Femur (tissue), 1 donor: ENCODE measurements around the gene NRF1.
"Not testable (repeated sequence)": the region's sequence is repeated elsewhere in the genome, so short reads cannot be mapped to it uniquely, and the experiment has no call there.

Source experiments
- DNase-seq: peaks from one replicate; pipeline ENCODE4 v3.0.0-alpha.2; 2017

The NRF1 gene

GRCh38 chr7:129611246-129612111 is at the start of gene NRF1:
Gene NRF1 (plus strand): TSS chr7:129611720. CDS start chr7:129657352, 45,632 bp downstream.
- DNase-seq: peak; percentile 95

GRCh38 chr7:129566323-129566722 is 45.2 kb upstream of the NRF1 start:
- not testable (repeated sequence) for DNase-seq

- DNase-seq: no peak
These were observed 44.1 kb upstream of the NRF1 start for GRCh38 chr7:129567377-129567776.

GRCh38 chr7:129568240-129568639 is 43.3 kb upstream of the NRF1 start:
- DNase-seq: no peak

GRCh38 chr7:129569326-129569725 is 42.2 kb upstream of the NRF1 start:
- no peak for DNase-seq

GRCh38 chr7:129569811-129570215 is 41.7 kb upstream of the NRF1 start:
- DNase-seq: no peak

GRCh38 chr7:129571201-129571600 is 40.3 kb upstream of the NRF1 start:
- no peak for DNase-seq

- DNase-seq: no peak
These were observed 39.3 kb upstream of the NRF1 start for GRCh38 chr7:129572205-129572604.

- DNase-seq: peak; percentile 59
These were observed 37.0 kb upstream of the NRF1 start for GRCh38 chr7:129574487-129574886.

- DNase-seq: no peak
These were observed 35.8 kb upstream of the NRF1 start for GRCh38 chr7:129575699-129576098.

- no peak for DNase-seq
These were observed 35.4 kb upstream of the NRF1 start for GRCh38 chr7:129576138-129576537.

GRCh38 chr7:129578829-129579228 is 32.7 kb upstream of the NRF1 start:
- DNase-seq: no peak

- DNase-seq: not testable (repeated sequence)
These were observed 25.3 kb upstream of the NRF1 start for GRCh38 chr7:129586179-129586578.

- DNase-seq: no peak
These were observed 23.3 kb upstream of the NRF1 start for GRCh38 chr7:129588268-129588667.

GRCh38 chr7:129591868-129592267 is 19.7 kb upstream of the NRF1 start:
- DNase-seq: no peak

GRCh38 chr7:129596386-129596785 is 15.1 kb upstream of the NRF1 start:
- not testable (repeated sequence) for DNase-seq

GRCh38 chr7:129597672-129598071 is 13.8 kb upstream of the NRF1 start:
- no peak for DNase-seq

- no peak for DNase-seq
These were observed 12.3 kb upstream of the NRF1 start for GRCh38 chr7:129599174-129599573.

GRCh38 chr7:129603594-129603993 is 7.9 kb upstream of the NRF1 start:
- not testable (repeated sequence) for DNase-seq

GRCh38 chr7:129604021-129604420 is 7.5 kb upstream of the NRF1 start:
- DNase-seq: not testable (repeated sequence)

GRCh38 chr7:129604713-129605437 is 6.6 kb upstream of the NRF1 start:
- DNase-seq: no peak

GRCh38 chr7:129605960-129606614 is 5.4 kb upstream of the NRF1 start:
- DNase-seq: no peak

GRCh38 chr7:129606803-129607202 is 4.7 kb upstream of the NRF1 start:
- no peak for DNase-seq
